ENCODE measurements around the gene PACRG.

GRCh38 chr6:163331245-163331644 is 603.5 kb downstream of the PACRG start:
- TF ChIP-seq, protein P1, sequence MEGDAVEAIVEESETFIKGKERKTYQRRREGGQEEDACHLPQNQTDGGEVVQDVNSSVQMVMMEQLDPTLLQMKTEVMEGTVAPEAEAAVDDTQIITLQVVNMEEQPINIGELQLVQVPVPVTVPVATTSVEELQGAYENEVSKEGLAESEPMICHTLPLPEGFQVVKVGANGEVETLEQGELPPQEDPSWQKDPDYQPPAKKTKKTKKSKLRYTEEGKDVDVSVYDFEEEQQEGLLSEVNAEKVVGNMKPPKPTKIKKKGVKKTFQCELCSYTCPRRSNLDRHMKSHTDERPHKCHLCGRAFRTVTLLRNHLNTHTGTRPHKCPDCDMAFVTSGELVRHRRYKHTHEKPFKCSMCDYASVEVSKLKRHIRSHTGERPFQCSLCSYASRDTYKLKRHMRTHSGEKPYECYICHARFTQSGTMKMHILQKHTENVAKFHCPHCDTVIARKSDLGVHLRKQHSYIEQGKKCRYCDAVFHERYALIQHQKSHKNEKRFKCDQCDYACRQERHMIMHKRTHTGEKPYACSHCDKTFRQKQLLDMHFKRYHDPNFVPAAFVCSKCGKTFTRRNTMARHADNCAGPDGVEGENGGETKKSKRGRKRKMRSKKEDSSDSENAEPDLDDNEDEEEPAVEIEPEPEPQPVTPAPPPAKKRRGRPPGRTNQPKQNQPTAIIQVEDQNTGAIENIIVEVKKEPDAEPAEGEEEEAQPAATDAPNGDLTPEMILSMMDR (optimal IDR thresholded peaks at IDR 0.05 in 1 of 3, IDR thresholded peaks at IDR 0.05 in 1 of 3, conservative IDR thresholded peaks at IDR 0.05 in 1 of 3; ENCODE audit: extremely low read depth in 1 of 3, insufficient read depth in 2 of 3, low read length in 3 of 3), result no peak
- no peak for TF ChIP-seq EZH2 (IDR thresholded peaks at IDR 0.05; ENCODE audit: low read length)
